ENCODE results near the gene THSD7B. TPM values are rescaled to one million over a fixed set of nuclear protein-coding genes. Genes with fewer than 3 reads are reported as not detected.
"Not testable (repeated sequence)": the region's sequence is repeated elsewhere in the genome, so short reads cannot be mapped to it uniquely, and the experiment has no call there.

The THSD7B gene
- total RNA-seq, 1 experiment from 2014 or later = 0.28 TPM

- Histone ChIP-seq H3K4me3 (ENCODE audit: insufficient read depth, low read depth, low read length) (no peak overlapping the region), H3K27me3 (ENCODE audit: control insufficient read depth, insufficient read depth, low read length) (no peaks in the 10 kb centered on the region), H3K36me3 (replicated peaks; ENCODE audit: control insufficient read depth, insufficient read depth, low read length) (no peaks in the 10 kb centered on the region)
- no peak for DNase-seq
These were observed 488.7 kb downstream of the THSD7B start for GRCh38 chr2:137254052-137254451.

- H3K36me3 ChIP-seq (replicated peaks; ENCODE audit: control insufficient read depth, insufficient read depth, low read length) = no peaks in the 10 kb centered on the region
- no peaks in the 10 kb centered on the region for H3K27me3 ChIP-seq (ENCODE audit: control insufficient read depth, insufficient read depth, low read length)
- no peak overlapping the region for H3K4me3 ChIP-seq (ENCODE audit: insufficient read depth, low read depth, low read length)
- no peak for DNase-seq
These were observed 490.0 kb downstream of the THSD7B start for GRCh38 chr2:137255345-137255744.

- Histone ChIP-seq H3K4me3 (ENCODE audit: insufficient read depth, low read depth, low read length) (no peak overlapping the region), H3K36me3 (replicated peaks; ENCODE audit: control insufficient read depth, insufficient read depth, low read length) (no peaks in the 10 kb centered on the region), H3K27me3 (ENCODE audit: control insufficient read depth, insufficient read depth, low read length) (no peaks in the 10 kb centered on the region)
- DNase-seq = no peak
These were observed 490.6 kb downstream of the THSD7B start for GRCh38 chr2:137255990-137256389.

- no peaks in the 10 kb centered on the region for H3K27me3 ChIP-seq (ENCODE audit: control insufficient read depth, insufficient read depth, low read length)
- no peak overlapping the region for H3K4me3 ChIP-seq (ENCODE audit: insufficient read depth, low read depth, low read length)
These were observed 496.7 kb downstream of the THSD7B start for GRCh38 chr2:137261881-137262585.

GRCh38 chr2:137262594-137262993, 497.2 kb downstream of the THSD7B start:
- H3K36me3 ChIP-seq (replicated peaks; ENCODE audit: control insufficient read depth, insufficient read depth, low read length) = no peaks in the 10 kb centered on the region

More at GRCh38 chr2:137261881-137262585, 496.7 kb downstream of the THSD7B start:
- no peaks in the 10 kb centered on the region for H3K36me3 ChIP-seq (replicated peaks; ENCODE audit: control insufficient read depth, insufficient read depth, low read length)
- DNase-seq = no peak

GRCh38 chr2:137287913-137288639, 522.7 kb downstream of the THSD7B start:
- DNase-seq = no peak
- Histone ChIP-seq H3K36me3 (replicated peaks; ENCODE audit: control insufficient read depth, insufficient read depth, low read length) (no peaks in the 10 kb centered on the region), H3K27me3 (ENCODE audit: control insufficient read depth, insufficient read depth, low read length) (no peaks in the 10 kb centered on the region), H3K4me3 (ENCODE audit: insufficient read depth, low read depth, low read length) (no peak overlapping the region)

More at GRCh38 chr2:137262594-137262993, 497.2 kb downstream of the THSD7B start:
- no peak for DNase-seq
- Histone ChIP-seq H3K4me3 (ENCODE audit: insufficient read depth, low read depth, low read length) (no peak overlapping the region), H3K27me3 (ENCODE audit: control insufficient read depth, insufficient read depth, low read length) (no peaks in the 10 kb centered on the region)

- Histone ChIP-seq H3K36me3 (replicated peaks; ENCODE audit: control insufficient read depth, insufficient read depth, low read length) (no peaks in the 10 kb centered on the region), H3K27me3 (ENCODE audit: control insufficient read depth, insufficient read depth, low read length) (no peaks in the 10 kb centered on the region), H3K4me3 (ENCODE audit: insufficient read depth, low read depth, low read length) (no peak overlapping the region)
- no peak for DNase-seq
These were observed 526.7 kb downstream of the THSD7B start for GRCh38 chr2:137291836-137292570.

GRCh38 chr2:137298377-137298776, 533.0 kb downstream of the THSD7B start:
- no peak for DNase-seq
- Histone ChIP-seq H3K27me3 (ENCODE audit: control insufficient read depth, insufficient read depth, low read length) (no peaks in the 10 kb centered on the region), H3K36me3 (replicated peaks; ENCODE audit: control insufficient read depth, insufficient read depth, low read length) (no peaks in the 10 kb centered on the region), H3K4me3 (ENCODE audit: insufficient read depth, low read depth, low read length) (no peak overlapping the region)

GRCh38 chr2:137300987-137301386, 535.6 kb downstream of the THSD7B start:
- Histone ChIP-seq H3K36me3 (replicated peaks; ENCODE audit: control insufficient read depth, insufficient read depth, low read length) (no peaks in the 10 kb centered on the region), H3K27me3 (ENCODE audit: control insufficient read depth, insufficient read depth, low read length) (no peaks in the 10 kb centered on the region), H3K4me3 (ENCODE audit: insufficient read depth, low read depth, low read length) (no peak overlapping the region)
- DNase-seq = no peak

GRCh38 chr2:137302957-137303356, 537.6 kb downstream of the THSD7B start:
- H3K36me3 ChIP-seq (replicated peaks; ENCODE audit: control insufficient read depth, insufficient read depth, low read length) = no peaks in the 10 kb centered on the region
- DNase-seq = no peak
- no peak overlapping the region for H3K4me3 ChIP-seq (ENCODE audit: insufficient read depth, low read depth, low read length)
- H3K27me3 ChIP-seq (ENCODE audit: control insufficient read depth, insufficient read depth, low read length) = no peaks in the 10 kb centered on the region

- DNase-seq = no peak
- no peak overlapping the region for H3K4me3 ChIP-seq (ENCODE audit: insufficient read depth, low read depth, low read length)
- no peaks in the 10 kb centered on the region for H3K36me3 ChIP-seq (replicated peaks; ENCODE audit: control insufficient read depth, insufficient read depth, low read length)
- H3K27me3 ChIP-seq (ENCODE audit: control insufficient read depth, insufficient read depth, low read length) = no peaks in the 10 kb centered on the region
These were observed 550.7 kb downstream of the THSD7B start for GRCh38 chr2:137316075-137316474.

GRCh38 chr2:137321566-137321965, 556.2 kb downstream of the THSD7B start:
- no peak for DNase-seq
- Histone ChIP-seq H3K4me3 (ENCODE audit: insufficient read depth, low read depth, low read length) (no peak overlapping the region), H3K36me3 (replicated peaks; ENCODE audit: control insufficient read depth, insufficient read depth, low read length) (no peaks in the 10 kb centered on the region), H3K27me3 (ENCODE audit: control insufficient read depth, insufficient read depth, low read length) (no peaks in the 10 kb centered on the region)

GRCh38 chr2:137331562-137331961, 566.2 kb downstream of the THSD7B start:
- H3K36me3 ChIP-seq (replicated peaks; ENCODE audit: control insufficient read depth, insufficient read depth, low read length); H3K27me3 ChIP-seq (ENCODE audit: control insufficient read depth, insufficient read depth, low read length); H3K4me3 ChIP-seq (ENCODE audit: insufficient read depth, low read depth, low read length); DNase-seq: not testable (repeated sequence)

- no peak overlapping the region for H3K4me3 ChIP-seq (ENCODE audit: insufficient read depth, low read depth, low read length)
- no peaks in the 10 kb centered on the region for H3K36me3 ChIP-seq (replicated peaks; ENCODE audit: control insufficient read depth, insufficient read depth, low read length)
- no peak for DNase-seq
- no peaks in the 10 kb centered on the region for H3K27me3 ChIP-seq (ENCODE audit: control insufficient read depth, insufficient read depth, low read length)
These were observed 568.2 kb downstream of the THSD7B start for GRCh38 chr2:137333386-137334165.

All from H7 (cell line).